Esophagus squamous epithelium (tissue), 5 donors: Measurements from ENCODE around the gene BPIFB3. TPM values are rescaled to one million over a fixed set of nuclear protein-coding genes. Genes with fewer than 3 reads are reported as not detected.
A peak's percentile ranks its signal among the peaks of the same experiment; 100 is the strongest.

Experiments used
- DNase-seq: peaks from one replicate; lab custom pipeline; 2025; lab: John Stamatoyannopoulos, UW
- H3K27ac ChIP-seq, 4 donors: fragments of 200-600 bp; sonication (generic); one replicate each; pipeline ENCODE4 v1.5.1; 2016 to 2019; ENCODE audit warnings: mild to moderate bottlenecking in 1 of 4
- H3K27me3 ChIP-seq, 4 donors: fragments of 200-600 bp; sonication (generic); 1 replicate in 3 of 4; 2 replicates in 1 of 4; pipeline versions ENCODE4 v1.5.1 to v1.6.0; 2017 to 2021; ENCODE audit warnings: antibody characterized with exemption in 1 of 4
- H3K36me3 ChIP-seq, 3 donors: fragments of 200-600 bp; sonication (generic); one replicate each; pipeline ENCODE4 v1.5.1; 2016 to 2019
- H3K4me1 ChIP-seq, 3 donors: fragments of 200-600 bp; sonication (generic); one replicate each; pipeline ENCODE4 v1.5.1; 2017 to 2019
- H3K4me3 ChIP-seq, 4 donors: fragments of 200-600 bp; sonication (generic); 1 replicate in 3 of 4; 2 replicates in 1 of 4; pipeline ENCODE4 v1.5.1; 2016 to 2019; ENCODE audit warnings: mild to moderate bottlenecking in 2 of 4, moderate library complexity in 1 of 4
- H3K9me3 ChIP-seq, 3 donors: fragments of 200-600 bp; sonication (generic); one replicate each; pipeline ENCODE4 v1.5.1; 2016 to 2019
- POLR2A ChIP-seq, 4 donors: fragments of 450-650 bp; IDR thresholded peaks; one replicate each; pipeline ENCODE4 v1.6.1; 2017; ENCODE audit warnings: antibody characterized with exemption in 4 of 4, mild to moderate bottlenecking in 4 of 4, moderate library complexity in 3 of 4
- WGBS, 2 donors: methylation state at CpG; one replicate each; pipeline ENCODE4 v1.1.5; 2018; 5-methylcytosine and 5-hydroxymethylcytosine counted together
- intact Hi-C: fragments of 100-400 bp; cut with DNase I; formaldehyde crosslinking; loops from one replicate; pipeline ENCODE4 v1.15.0; 2022
- total RNA-seq, 4 donors: library from RNA; depleted of rRNA; stranded (reverse); fragments of >200 nt; gene quantifications; one replicate each; pipeline ENCODE4 v1.1.0, GENCODE V29; 2016
- TF ChIP-seq, protein P1 (sequence below), 6 experiments: fragments of 450-650 bp in 4 of 6; fragments of 200-600 bp in 2 of 6; sonication (generic) in 2 of 6; IDR thresholded peaks; one replicate each; pipeline ENCODE4 v1.5.1; 2016 to 2019; ENCODE audit warnings: antibody characterized with exemption in 6 of 6, mild to moderate bottlenecking in 4 of 6, moderate library complexity in 4 of 6
- donor health status: DM: yes; HTN: yes; CAD: no.

BPIFB3 gene
- total RNA-seq, 4 donors from 2014 or later = not detected

DNA sequence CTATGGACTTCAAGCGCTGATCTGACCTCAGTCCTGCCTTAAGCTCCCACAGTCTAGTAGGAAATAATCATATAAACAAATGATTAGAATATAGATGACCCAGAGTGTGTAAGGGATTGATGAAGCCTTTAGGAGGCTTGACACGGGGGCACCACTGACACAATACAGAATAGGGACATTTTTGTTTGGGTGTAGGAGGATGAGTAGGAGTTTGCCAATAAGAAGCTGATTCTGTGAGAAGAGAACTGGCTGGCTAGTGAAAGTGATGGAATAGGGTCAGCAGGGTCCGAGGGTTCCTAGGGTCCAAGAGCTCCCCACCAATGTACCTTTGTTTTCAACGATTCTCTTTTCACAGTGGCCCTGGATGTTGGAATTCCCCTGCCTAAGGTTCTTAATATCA lies 18.7 kb downstream of the BPIFB3 start:
- H3K9me3 ChIP-seq = no peaks in the 10 kb centered on the region
- H3K27me3 ChIP-seq = peaks cover 0 to 63% (median 0%) of the 10 kb centered on the region in 4 donors
- intact Hi-C loops = no loop called here
- 62 to 90% methylated on average over 4 of the region's 4 CpGs for WGBS, 2 donors
- TF ChIP-seq POLR2A (IDR thresholded peaks at IDR 0.05) = no peak
- TF ChIP-seq, protein P1, sequence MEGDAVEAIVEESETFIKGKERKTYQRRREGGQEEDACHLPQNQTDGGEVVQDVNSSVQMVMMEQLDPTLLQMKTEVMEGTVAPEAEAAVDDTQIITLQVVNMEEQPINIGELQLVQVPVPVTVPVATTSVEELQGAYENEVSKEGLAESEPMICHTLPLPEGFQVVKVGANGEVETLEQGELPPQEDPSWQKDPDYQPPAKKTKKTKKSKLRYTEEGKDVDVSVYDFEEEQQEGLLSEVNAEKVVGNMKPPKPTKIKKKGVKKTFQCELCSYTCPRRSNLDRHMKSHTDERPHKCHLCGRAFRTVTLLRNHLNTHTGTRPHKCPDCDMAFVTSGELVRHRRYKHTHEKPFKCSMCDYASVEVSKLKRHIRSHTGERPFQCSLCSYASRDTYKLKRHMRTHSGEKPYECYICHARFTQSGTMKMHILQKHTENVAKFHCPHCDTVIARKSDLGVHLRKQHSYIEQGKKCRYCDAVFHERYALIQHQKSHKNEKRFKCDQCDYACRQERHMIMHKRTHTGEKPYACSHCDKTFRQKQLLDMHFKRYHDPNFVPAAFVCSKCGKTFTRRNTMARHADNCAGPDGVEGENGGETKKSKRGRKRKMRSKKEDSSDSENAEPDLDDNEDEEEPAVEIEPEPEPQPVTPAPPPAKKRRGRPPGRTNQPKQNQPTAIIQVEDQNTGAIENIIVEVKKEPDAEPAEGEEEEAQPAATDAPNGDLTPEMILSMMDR (IDR thresholded peaks at IDR 0.05) = no peak
- H3K36me3 ChIP-seq = no peaks in the 10 kb centered on the region
- H3K4me3 ChIP-seq = no peak overlapping the region
- no peaks in the 10 kb centered on the region for H3K4me1 ChIP-seq
- H3K27ac ChIP-seq = no peak overlapping the region
- DNase-seq = no peak

DNA sequence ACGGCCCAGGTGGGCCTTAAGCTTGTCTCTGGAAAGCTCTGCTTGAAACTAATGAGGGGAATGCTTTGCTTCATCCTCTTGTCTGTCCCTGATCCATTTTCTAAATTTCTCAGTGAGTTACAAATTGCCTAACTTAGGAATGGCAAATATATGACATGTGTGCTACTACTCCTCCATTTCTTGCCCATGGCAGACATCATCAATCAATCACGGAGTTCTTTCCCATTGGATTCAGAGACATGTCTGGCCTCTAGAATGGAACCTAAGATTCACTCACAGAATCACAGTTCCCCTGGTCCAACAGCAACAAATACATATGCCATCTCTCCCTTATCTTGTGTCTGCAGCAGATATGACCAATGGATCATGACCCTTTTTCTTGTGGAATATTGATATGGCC lies 19.1 kb downstream of the BPIFB3 start:
- Histone ChIP-seq H3K36me3 (no peaks in the 10 kb centered on the region), H3K27me3 (peaks cover 0 to 68% (median 0%) of the 10 kb centered on the region in 4 donors), H3K4me3 (no peak overlapping the region), H3K27ac (no peak overlapping the region), H3K4me1 (no peaks in the 10 kb centered on the region), H3K9me3 (no peaks in the 10 kb centered on the region)
- DNase-seq = no peak
- intact Hi-C loops = no loop called here
- TF ChIP-seq, protein P1 (IDR thresholded peaks at IDR 0.05) = no peak
- TF ChIP-seq POLR2A (IDR thresholded peaks at IDR 0.05) = no peak
- WGBS, 2 donors = 72 to 79% methylated on average over 2 of the region's 2 CpGs

DNA sequence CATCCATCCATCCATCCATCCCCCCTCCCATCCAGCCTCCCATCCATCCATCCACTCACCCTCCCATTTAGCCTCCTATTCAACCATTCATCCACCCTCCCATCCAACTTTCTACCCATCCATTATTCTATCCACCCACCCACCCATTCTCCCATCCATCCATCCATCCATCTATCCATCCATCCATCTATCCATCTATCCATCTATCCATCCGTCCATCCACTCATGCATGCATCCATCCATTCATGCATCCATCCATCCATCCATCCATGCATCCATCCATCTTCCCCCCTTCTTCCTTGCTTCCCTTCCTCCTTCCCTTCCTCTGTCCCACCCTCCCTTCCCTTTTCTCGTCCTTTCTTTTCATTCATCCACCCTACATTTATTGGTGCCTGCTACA lies 21.0 kb downstream of the BPIFB3 start:
- intact Hi-C loops = no loop called here
- Histone ChIP-seq H3K9me3 (no peaks in the 10 kb centered on the region), H3K36me3 (no peaks in the 10 kb centered on the region), H3K27ac (no peak overlapping the region), H3K27me3 (peaks cover 0 to 70% (median 0%) of the 10 kb centered on the region in 4 donors), H3K4me3 (no peak overlapping the region), H3K4me1 (no peaks in the 10 kb centered on the region)
- TF ChIP-seq, protein P1 (IDR thresholded peaks at IDR 0.05) = no peak
- TF ChIP-seq POLR2A (IDR thresholded peaks at IDR 0.05) = no peak
- no peak for DNase-seq
- 56 to 73% methylated on average over 2 of the region's 2 CpGs for WGBS, 2 donors

DNA sequence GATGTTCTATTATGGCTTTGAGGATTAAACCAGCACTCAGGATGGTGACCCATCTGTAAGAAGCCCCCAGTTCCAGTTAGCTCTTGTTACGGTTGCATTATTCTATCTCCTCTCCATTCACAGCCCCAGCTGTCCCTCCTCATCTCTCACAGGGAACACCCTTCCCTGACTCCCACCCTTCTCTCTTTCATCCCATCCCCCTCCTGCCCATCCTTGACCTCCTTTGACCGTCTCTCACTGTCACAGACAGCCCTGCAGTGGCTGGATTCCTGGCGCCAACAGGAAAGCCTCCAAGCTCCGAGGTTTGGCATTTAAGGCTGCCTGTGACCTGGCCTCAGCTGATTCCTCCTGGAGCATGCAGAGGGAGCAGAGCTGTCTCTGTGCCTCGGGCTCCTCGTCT lies 21.6 kb downstream of the BPIFB3 start:
- H3K4me1 ChIP-seq = no peaks in the 10 kb centered on the region
- no peak overlapping the region for H3K4me3 ChIP-seq
- intact Hi-C loops = no loop called here
- no peak for DNase-seq
- 38 to 55% methylated on average over 4 to 6 of the region's 6 CpGs for WGBS, 2 donors
- H3K27ac ChIP-seq = no peak overlapping the region
- H3K36me3 ChIP-seq = no peaks in the 10 kb centered on the region
- TF ChIP-seq POLR2A (IDR thresholded peaks at IDR 0.05) = no peak
- TF ChIP-seq, protein P1 (IDR thresholded peaks at IDR 0.05) = no peak
- peaks cover 0 to 66% (median 0%) of the 10 kb centered on the region in 4 donors for H3K27me3 ChIP-seq
- no peaks in the 10 kb centered on the region for H3K9me3 ChIP-seq

DNA sequence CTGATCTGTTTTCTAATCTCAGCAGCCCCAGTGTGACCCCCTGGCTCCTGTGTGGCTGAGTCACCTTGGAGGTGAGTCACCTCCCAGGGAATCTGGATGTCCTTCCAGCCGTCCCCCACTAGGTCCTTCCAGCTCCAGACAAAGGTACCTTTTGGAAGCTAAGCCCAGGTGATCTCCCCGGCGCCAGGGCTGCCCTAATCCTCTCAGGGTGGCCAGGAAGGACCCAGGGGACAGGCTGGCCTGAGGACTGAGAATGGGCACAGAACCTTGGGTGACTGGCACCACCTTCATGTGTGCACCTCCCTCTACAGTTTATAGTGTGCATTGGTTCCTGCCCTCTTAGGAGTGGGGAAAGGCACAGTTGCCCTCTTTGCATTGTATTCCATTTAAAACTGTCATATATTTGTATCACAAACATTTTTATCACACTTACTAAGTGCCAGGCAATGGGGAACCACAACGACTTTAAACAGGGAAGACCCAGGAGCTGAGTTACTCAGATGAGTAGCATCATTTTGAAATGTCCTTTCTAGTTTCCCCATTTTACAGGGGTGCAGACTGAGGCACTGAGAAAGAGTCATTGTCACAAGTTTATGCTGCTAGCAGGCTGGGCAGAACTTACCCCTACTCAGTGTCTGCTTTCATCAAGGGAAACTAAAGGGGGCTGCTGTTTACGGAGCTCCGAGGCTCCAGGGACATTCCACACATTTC lies 23.1 kb downstream of the BPIFB3 start:
- no peaks in the 10 kb centered on the region for H3K9me3 ChIP-seq
- DNase-seq = no peak
- peaks cover 0 to 57% (median 0%) of the 10 kb centered on the region in 4 donors for H3K27me3 ChIP-seq
- H3K4me1 ChIP-seq = no peaks in the 10 kb centered on the region
- H3K36me3 ChIP-seq = no peaks in the 10 kb centered on the region
- intact Hi-C loops = no loop called here
- 70 to 85% methylated on average over 3 to 4 of the region's 6 CpGs for WGBS, 2 donors
- no peak for TF ChIP-seq POLR2A (IDR thresholded peaks at IDR 0.05)
- TF ChIP-seq, protein P1 (IDR thresholded peaks at IDR 0.05) = peak in 2 of 6 experiments; percentile 22 to 58
- no peak overlapping the region for H3K27ac ChIP-seq
- H3K4me3 ChIP-seq = no peak overlapping the region
